Stimulated activated CD4-positive, alpha-beta T cell treated with anti-CD3 and anti-CD28 coated beads, Interleukin-12 subunit alpha, Interleukin-12 subunit beta, amount 100 ng/mL, for 24 hours (primary cell): ENCODE data around the gene COA6.

Experiments used
- DNase-seq, 2 experiments: peaks; one replicate each; pipeline ENCODE4 v3.0.0-alpha.2; 2020; ENCODE audit warnings: low read depth in 2 of 2

The COA6 gene

GRCh38 chr1:234412830-234413229 is 39.6 kb downstream of the COA6 start:
- DNase-seq, result no peak

GRCh38 chr1:234413485-234413884 is 40.2 kb downstream of the COA6 start:
- no peak for DNase-seq

- DNase-seq, result no peak
Observed at GRCh38 chr1:234413990-234414389, 40.7 kb downstream of the COA6 start.

- no peak for DNase-seq
Observed at GRCh38 chr1:234427950-234428646, 54.8 kb downstream of the COA6 start.

- DNase-seq, result no peak
Observed at GRCh38 chr1:234429434-234429806, 56.2 kb downstream of the COA6 start.

GRCh38 chr1:234430691-234431090 is 57.4 kb downstream of the COA6 start:
- no peak for DNase-seq

GRCh38 chr1:234431255-234431654 is 58.0 kb downstream of the COA6 start:
- no peak for DNase-seq

- no peak for DNase-seq
Observed at GRCh38 chr1:234433563-234434285, 60.5 kb downstream of the COA6 start.
